HepG2 (cell line): Measurements from ENCODE around the gene TLX3. TPM values are rescaled to one million over a fixed set of nuclear protein-coding genes. Genes with fewer than 3 reads are reported as not detected.

Experiments used
- ATAC-seq: fragments of 200-7000 bp; cut with Tn5 transposase; 3 replicates; pipeline ENCODE4 v1.9.1; 2020; ENCODE audit warnings: mild to moderate bottlenecking, moderate library complexity
- BruUV-seq: library from RNA; stranded (reverse); fragments of 400-500 nt; replicated peaks from 2 replicates; lab custom pipeline; 2021; lab: Mats Ljungman, UMichigan
- CTCF ChIA-PET: fragments of 300-600 bp; formaldehyde crosslinking; extraction: SDS; loops from one replicate; lab custom pipeline; 2021; ENCODE audit warnings: low total read pairs, inconsistent platforms, low intra/inter-chr PET ratio; lab: Yijun Ruan, JAX
- POLR2A ChIA-PET: fragments of 350-600 bp; sonication (Branson Sonifier 250); formaldehyde crosslinking; loops from one replicate; lab custom pipeline; 2020; ENCODE audit warnings: antibody characterized with exemption, inconsistent platforms; lab: Yijun Ruan, JAX
- DNase-seq: peaks from one replicate; pipeline ENCODE4 v3.0.0-alpha.2; 2015; ENCODE audit warnings: low spot score
- FAIRE-seq: peaks from 3 replicates; lab custom pipeline; 2011; peaks lifted over from hg19 to GRCh38; lab: Jason Lieb, UNC
- H2AFZ ChIP-seq: one replicate; pipeline ENCODE4 v1.6.1; 2011; ENCODE audit warnings: low read length, inconsistent platforms
- H3K27ac ChIP-seq: fragments of 300-600 bp; 3 replicates; pipeline ENCODE4 v1.8.0; 2011; ENCODE audit warnings: mixed run types, mild to moderate bottlenecking, mixed read lengths, low read length, inconsistent platforms; ENCODE audit not compliant: insufficient read depth; ENCODE audit errors: extremely low read length
- H3K27me3 ChIP-seq, 2 experiments: fragments of 200-600 bp in 1 of 2; 2 replicates in 1 of 2; 3 replicates in 1 of 2; pipeline versions ENCODE4 v1.6.0 to v1.8.0; 2011; ENCODE audit warnings: low read length in 2 of 2, mild to moderate bottlenecking in 2 of 2, moderate library complexity in 2 of 2, inconsistent platforms in 1 of 2; ENCODE audit not compliant: insufficient read depth in 2 of 2, control insufficient read depth in 1 of 2
- H3K36me3 ChIP-seq, 2 experiments: fragments of 200-600 bp in 1 of 2; replicated peaks in 1 of 2; 2 replicates in 1 of 2; 3 replicates in 1 of 2; pipeline versions ENCODE4 v1.5.1 to v1.8.0; 2011; ENCODE audit warnings: low read length in 2 of 2, inconsistent platforms in 1 of 2; ENCODE audit not compliant: insufficient read depth in 2 of 2, control insufficient read depth in 1 of 2
- H3K4me1 ChIP-seq: 2 replicates; pipeline ENCODE4 v1.5.1; 2012; ENCODE audit warnings: low read length, inconsistent platforms; ENCODE audit not compliant: insufficient read depth
- H3K4me2 ChIP-seq: 2 replicates; pipeline ENCODE4 v1.6.0; 2011; ENCODE audit warnings: low read depth, low read length, inconsistent platforms
- H3K4me3 ChIP-seq, 3 experiments: fragments of 200-600 bp in 1 of 3; sonication (generic), shearing (Covaris generic) in 1 of 3; replicated peaks in 1 of 3; 2 replicates each; pipeline ENCODE4 v1.5.1; 2011 to 2016; ENCODE audit warnings: low read length in 3 of 3, inconsistent platforms in 2 of 3, low read depth in 2 of 3, mild to moderate bottlenecking in 2 of 3, control low read depth in 1 of 3, mixed read lengths in 1 of 3; ENCODE audit not compliant: insufficient read depth in 1 of 3
- H3K79me2 ChIP-seq: one replicate; pipeline ENCODE4 v1.6.1; 2011; ENCODE audit warnings: low read length, inconsistent platforms; ENCODE audit not compliant: insufficient read depth
- H3K9ac ChIP-seq: 2 replicates; pipeline ENCODE4 v1.6.0; 2011; ENCODE audit warnings: mild to moderate bottlenecking, low read depth, low read length, inconsistent platforms; ENCODE audit not compliant: insufficient read depth
- H3K9me3 ChIP-seq: 2 replicates; pipeline ENCODE4 v1.5.1; 2012; ENCODE audit warnings: mild to moderate bottlenecking, low read length
- H4K20me1 ChIP-seq: 2 replicates; pipeline ENCODE4 v1.6.0; 2011; ENCODE audit warnings: inconsistent platforms, mild to moderate bottlenecking, low read length, moderate library complexity; ENCODE audit not compliant: insufficient read depth
- ARID3A ChIP-seq: IDR thresholded peaks from 2 replicates; pipeline ENCODE4 v1.6.1; 2012; ENCODE audit warnings: low read depth, low read length, improper control_type of control experiment
- GATAD1 ChIP-seq: IDR thresholded peaks from 2 replicates; pipeline ENCODE4 v1.6.1; 2016; ENCODE audit warnings: missing genetic modification reagents, missing compliant biosample characterization
- KMT2B ChIP-seq: IDR thresholded peaks from 2 replicates; pipeline ENCODE4 v1.6.1; 2016; ENCODE audit warnings: missing genetic modification reagents, missing compliant biosample characterization
- MXD3 ChIP-seq: IDR thresholded peaks from 2 replicates; pipeline ENCODE4 v1.6.1; 2016; ENCODE audit warnings: mild to moderate bottlenecking, missing biosample characterization, missing genetic modification reagents
- PAX8 ChIP-seq: sonication (generic); formaldehyde crosslinking; IDR thresholded peaks from 2 replicates; pipeline ENCODE4 v1.8.0; 2022; ENCODE audit warnings: mild to moderate bottlenecking, missing genetic modification reagents, borderline replicate concordance
- PLSCR1 ChIP-seq: sonication (generic); formaldehyde crosslinking; IDR thresholded peaks from 2 replicates; pipeline ENCODE4 v1.5.0; 2020; ENCODE audit warnings: missing genetic modification reagents, mild to moderate bottlenecking, borderline replicate concordance
- SMC3 ChIP-seq: IDR thresholded peaks from 2 replicates; pipeline ENCODE4 v1.6.1; 2011; ENCODE audit warnings: low read length, improper control_type of control experiment
- SOX13 ChIP-seq, 3 experiments: fragments of 450-650 bp in 1 of 3; sonication (generic) in 1 of 3; formaldehyde crosslinking in 1 of 3; IDR thresholded peaks in 2 of 3; conservative IDR thresholded peaks in 1 of 3; 2 replicates each; pipeline versions ENCODE4 v1.5.0 to v1.6.1; 2016 to 2020; ENCODE audit warnings: antibody characterized with exemption in 1 of 3, mild to moderate bottlenecking in 1 of 3, missing compliant biosample characterization in 1 of 3, missing genetic modification reagents in 1 of 3, moderate library complexity in 1 of 3
- ZBTB21 ChIP-seq: sonication (generic); formaldehyde crosslinking; IDR thresholded peaks from 2 replicates; pipeline ENCODE4 v1.4.0; 2020; ENCODE audit warnings: missing genetic modification reagents
- ZNF687 ChIP-seq: sonication (generic); formaldehyde crosslinking; IDR thresholded peaks from 2 replicates; pipeline ENCODE4 v1.5.1; 2020; ENCODE audit warnings: mild to moderate bottlenecking, missing genetic modification reagents, moderate library complexity
- WGBS: methylation state at CpG from one replicate; pipeline ENCODE4 v1.1.6; 2017; ENCODE audit warnings: low lambda C conversion rate; 5-methylcytosine and 5-hydroxymethylcytosine counted together
- in situ Hi-C: cut with HindIII; loops from 2 replicates; pipeline ENCODE4 v1.10.0; 2017; ENCODE audit warnings: low pct_unique_long_range_greater_than_20kb; ENCODE audit not compliant: extremely low pct_ligation_motif_present
- intact Hi-C: fragments of 100-400 bp; cut with micrococcal nuclease; formaldehyde crosslinking; loops from one replicate; pipeline ENCODE4 v1.10.0; 2022; ENCODE audit not compliant: unreplicated experiment
- polyA plus RNA-seq, 8 experiments: library from polyadenylated mRNA; depleted of rRNA in 3 of 8; stranded (reverse) in 7 of 8; unstranded in 1 of 8; fragments of >200 nt; fragmentation: Illumina TruSeq in 4 of 8; extraction: Trizol in 4 of 8; gene quantifications; 2 replicates each; pipeline versions ENCODE4 v1.2.1 to v1.2.3, GENCODE V29; 2011 to 2016; ENCODE audit warnings: low read depth in 4 of 8, missing spikeins in 1 of 8, mixed read lengths in 1 of 8; ENCODE audit not compliant: insufficient read depth in 1 of 8
- total RNA-seq, 5 experiments: library from RNA; depleted of rRNA; stranded (reverse); fragments of >200 nt; fragmentation: Illumina TruSeq; extraction: Trizol; gene quantifications; 2 replicates each; pipeline ENCODE4 v1.2.3, GENCODE V29; 2016; ENCODE audit warnings: low read depth in 1 of 5

The TLX3 gene
- total and polyA plus RNA-seq, 2 of the 13 experiments (the other 11 are each of a cell fraction or from before 2014, with no cell fraction given) = not detected

- H3K79me2 ChIP-seq = no peaks in the 10 kb centered on the region
- DNase-seq = no peak
- ATAC-seq = no peak
- 41% methylated on average over 33 of the region's 53 CpGs for WGBS
- in situ Hi-C loops (no loop called here), intact Hi-C loops (no loop called here)
- ChIA-PET POLR2A (no interaction called here), CTCF (no interaction called here)
- peaks cover 8 to 71% of the 10 kb centered on the region in 2 experiments; a peak in 4 of 5 replicates for H3K27me3 ChIP-seq
- no peak overlapping the region for H3K4me3 ChIP-seq
- H2AFZ ChIP-seq = no peak overlapping the region
- H3K9ac ChIP-seq = no peak overlapping the region
- no peaks in the 10 kb centered on the region for H3K4me1 ChIP-seq
- H3K4me2 ChIP-seq = no peak overlapping the region
- no peaks in the 10 kb centered on the region for H3K36me3 ChIP-seq
- no peak for TF ChIP-seq ZBTB21 (CRISPR knock-in tag)
- TF ChIP-seq ARID3A = no peak
- TF ChIP-seq SMC3 = no peak
- TF ChIP-seq PAX8 (CRISPR knock-in tag) = no peak
- no peak for TF ChIP-seq KMT2B (CRISPR knock-in tag)
- no peaks in the 10 kb centered on the region for H3K9me3 ChIP-seq
- BruUV-seq = no TSS peak
- H4K20me1 ChIP-seq = no peaks in the 10 kb centered on the region
- no peak overlapping the region for H3K27ac ChIP-seq
- no peak for FAIRE-seq
Observed at GRCh38 chr5:171314728-171315385, 5.8 kb downstream of the TLX3 start.

GRCh38 chr5:171315386-171315891, 6.4 kb downstream of the TLX3 start:
- ATAC-seq (no peak), FAIRE-seq (no peak), DNase-seq (no peak)
- H3K9me3 ChIP-seq = no peaks in the 10 kb centered on the region
- H3K4me3 ChIP-seq = no peak overlapping the region
- WGBS = 45% methylated on average over 16 of the region's 36 CpGs
- no peak overlapping the region for H3K27ac ChIP-seq
- peaks cover 8 to 72% of the 10 kb centered on the region in 2 experiments; a peak in 4 of 5 replicates for H3K27me3 ChIP-seq
- POLR2A ChIA-PET = no interaction called here
- no TSS peak for BruUV-seq
- no peak overlapping the region for H3K9ac ChIP-seq
- H3K4me1 ChIP-seq = no peaks in the 10 kb centered on the region
- H3K4me2 ChIP-seq = no peak overlapping the region
- CTCF ChIA-PET = no interaction called here
- H3K79me2 ChIP-seq = no peaks in the 10 kb centered on the region
- in situ Hi-C loops = no loop called here
- intact Hi-C loops = no loop called here
- no peaks in the 10 kb centered on the region for H4K20me1 ChIP-seq
- no peak overlapping the region for H2AFZ ChIP-seq
- no peaks in the 10 kb centered on the region for H3K36me3 ChIP-seq
- TF ChIP-seq SOX13 (IDR thresholded peaks at IDR 0.05) = no peak
- no peak for TF ChIP-seq SOX13 (CRISPR knock-in tag; conservative IDR thresholded peaks at IDR 0.05 in 1 of 2, IDR thresholded peaks at IDR 0.05 in 1 of 2)
- no peak for TF ChIP-seq ZNF687
- TF ChIP-seq GATAD1 (CRISPR knock-in tag) = no peak
- TF ChIP-seq MXD3 (CRISPR knock-in tag) = no peak
- TF ChIP-seq PLSCR1 (CRISPR knock-in tag) = no peak
